KMS-11 (cell line): ENCODE results near the gene TMEM88.

Experiments
- H2AFZ ChIP-seq: fragments of 200-600 bp; sonication (generic); 2 replicates; pipeline ENCODE4 v1.6.1; 2016; ENCODE audit warnings: antibody characterized with exemption, mixed run types, low read depth
- H3K27ac ChIP-seq: fragments of 200-600 bp; sonication (generic); 2 replicates; pipeline ENCODE4 v1.6.1; 2016; ENCODE audit warnings: mild to moderate bottlenecking, mixed run types
- H3K27me3 ChIP-seq: fragments of 200-600 bp; sonication (generic); 2 replicates; pipeline ENCODE4 v1.6.1; 2017; ENCODE audit warnings: mild to moderate bottlenecking, low read depth, mixed run types, moderate library complexity; ENCODE audit not compliant: insufficient read depth
- H3K36me3 ChIP-seq: fragments of 200-600 bp; sonication (generic); 2 replicates; pipeline ENCODE4 v1.6.1; 2017; ENCODE audit warnings: mild to moderate bottlenecking, mixed run types; ENCODE audit not compliant: insufficient read depth
- H3K4me1 ChIP-seq: fragments of 200-600 bp; sonication (generic); 2 replicates; pipeline ENCODE4 v1.6.1; 2016; ENCODE audit warnings: mild to moderate bottlenecking, low read depth, mixed run types; ENCODE audit not compliant: poor library complexity, severe bottlenecking
- H3K4me2 ChIP-seq: fragments of 200-600 bp; sonication (generic); 2 replicates; pipeline ENCODE4 v1.7.0; 2016; ENCODE audit warnings: mild to moderate bottlenecking, mixed run types
- H3K4me3 ChIP-seq: fragments of 200-600 bp; sonication (generic); IDR thresholded peaks from 2 replicates; pipeline ENCODE4 v1.6.1; 2017; ENCODE audit warnings: low read depth, low read length, mixed read lengths; ENCODE audit not compliant: insufficient read depth
- H3K79me2 ChIP-seq: fragments of 200-600 bp; sonication (generic); 2 replicates; pipeline ENCODE4 v1.6.1; 2016; ENCODE audit warnings: low read depth, mixed run types; ENCODE audit not compliant: insufficient read depth
- H3K9ac ChIP-seq: fragments of 200-600 bp; sonication (generic); 2 replicates; pipeline ENCODE4 v1.6.1; 2016; ENCODE audit warnings: mild to moderate bottlenecking, mixed run types
- H4K20me1 ChIP-seq: fragments of 200-600 bp; sonication (generic); 2 replicates; pipeline ENCODE4 v1.6.1; 2016; ENCODE audit warnings: mild to moderate bottlenecking, mixed run types; ENCODE audit not compliant: insufficient read depth
- CTCF ChIP-seq: fragments of 200-600 bp; sonication (generic); conservative IDR thresholded peaks from 2 replicates; pipeline ENCODE4 v1.6.1; 2017; ENCODE audit warnings: low read depth, mild to moderate bottlenecking, antibody characterized with exemption, low read length, moderate library complexity, mixed read lengths

TMEM88 gene

DNA sequence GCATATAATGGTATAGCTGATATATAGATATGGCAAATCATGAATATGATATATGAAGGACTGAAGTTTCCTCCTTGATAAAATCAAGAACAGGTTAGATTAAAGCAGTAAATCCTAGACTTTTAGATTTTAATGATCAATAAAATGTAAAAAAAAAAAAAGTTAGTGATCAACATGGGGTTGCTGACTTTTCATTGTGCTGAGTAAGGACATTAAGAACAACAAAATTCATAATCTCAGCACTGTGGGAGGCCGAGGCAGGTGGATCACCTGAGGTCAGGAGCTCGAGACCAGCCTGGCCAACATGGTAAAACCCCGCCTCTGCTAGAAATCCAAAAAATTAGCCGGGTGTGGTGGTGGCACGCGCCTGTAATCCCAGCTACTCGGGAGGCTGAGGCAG lies 23.4 kb downstream of the TMEM88 start:
- Histone ChIP-seq H2AFZ (no peak overlapping the region), H3K27ac (no peak overlapping the region), H3K4me2 (no peak overlapping the region), H3K79me2 (no peaks in the 10 kb centered on the region), H3K27me3 (no peaks in the 10 kb centered on the region), H3K4me3 (no peak overlapping the region), H3K4me1 (no peaks in the 10 kb centered on the region), H4K20me1 (no peaks in the 10 kb centered on the region), H3K36me3 (no peaks in the 10 kb centered on the region), H3K9ac (no peak overlapping the region)
- no peak for TF ChIP-seq CTCF

GRCh38 chr17:7880076-7880868 lies 25.4 kb downstream of the TMEM88 start:
- Histone ChIP-seq H3K27me3 (no peaks in the 10 kb centered on the region), H2AFZ (no peak overlapping the region), H3K4me3 (no peak overlapping the region), H3K79me2 (no peaks in the 10 kb centered on the region), H4K20me1 (no peaks in the 10 kb centered on the region), H3K4me2 (no peak overlapping the region), H3K36me3 (no peaks in the 10 kb centered on the region), H3K27ac (no peak overlapping the region), H3K4me1 (no peaks in the 10 kb centered on the region), H3K9ac (no peak overlapping the region)
- TF ChIP-seq CTCF, result no peak

DNA sequence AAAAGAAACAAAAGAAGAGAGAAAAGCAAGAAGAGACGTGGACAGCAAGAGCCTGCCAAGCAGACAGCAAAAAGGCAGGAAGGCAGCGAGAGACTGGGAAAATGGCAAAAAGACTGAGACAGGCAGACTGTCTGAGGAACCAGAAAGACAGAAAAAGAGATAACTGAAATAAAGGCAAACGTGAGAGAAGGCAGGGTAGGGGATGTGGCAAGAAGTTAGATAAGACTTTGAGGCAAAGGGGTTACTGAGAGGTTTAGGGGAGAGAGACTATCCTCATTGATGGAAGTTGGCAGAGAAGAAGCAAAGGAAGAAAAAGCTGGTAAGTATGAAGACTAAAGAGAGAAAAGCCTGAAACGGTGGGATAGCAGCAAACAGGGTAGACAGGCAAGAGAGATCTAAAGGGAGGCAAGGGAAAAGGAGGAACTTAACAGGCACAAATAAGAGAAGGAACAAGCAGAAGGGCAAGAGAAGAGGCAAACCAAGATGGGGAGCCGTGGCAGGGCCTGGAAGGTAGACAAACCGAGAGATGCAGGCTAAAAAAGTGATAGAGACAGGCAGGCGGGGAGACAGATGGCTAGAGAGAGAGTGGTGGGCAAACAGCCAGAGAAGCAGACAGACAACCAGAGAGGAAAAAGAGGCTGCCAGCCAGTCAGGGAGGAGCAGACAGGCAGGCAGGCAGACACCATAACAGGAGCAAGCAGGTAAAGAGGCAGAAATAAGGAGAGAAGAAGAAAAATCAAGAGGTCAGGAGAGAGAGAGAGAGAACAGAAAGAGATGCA lies 26.6 kb downstream of the TMEM88 start:
- H3K9ac ChIP-seq, result no peak overlapping the region
- H3K27ac ChIP-seq, result no peak overlapping the region
- TF ChIP-seq CTCF, result no peak
- H3K79me2 ChIP-seq, result no peaks in the 10 kb centered on the region
- no peaks in the 10 kb centered on the region for H3K27me3 ChIP-seq
- no peaks in the 10 kb centered on the region for H4K20me1 ChIP-seq
- H2AFZ ChIP-seq, result no peak overlapping the region
- no peak overlapping the region for H3K4me2 ChIP-seq
- H3K36me3 ChIP-seq, result no peaks in the 10 kb centered on the region
- no peaks in the 10 kb centered on the region for H3K4me1 ChIP-seq
- no peak overlapping the region for H3K4me3 ChIP-seq

DNA sequence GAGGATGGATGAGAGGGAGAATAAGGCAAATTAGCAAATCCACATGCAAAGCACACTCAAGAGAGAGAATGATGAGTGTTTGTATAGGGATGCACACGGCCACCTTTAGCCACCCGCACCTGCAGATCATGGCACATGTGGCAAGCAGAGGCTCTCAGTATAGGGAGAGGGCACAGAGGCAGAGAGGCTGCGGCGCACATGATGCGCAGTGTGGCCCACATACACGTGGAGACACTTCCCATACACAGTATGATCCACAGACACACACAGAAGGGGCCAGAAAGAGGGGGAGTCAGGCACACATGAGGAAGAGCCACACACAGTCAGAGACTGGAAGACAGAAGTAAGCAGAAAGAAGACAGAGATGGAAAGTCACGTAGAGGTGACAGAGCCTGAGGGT lies 27.2 kb downstream of the TMEM88 start:
- Histone ChIP-seq H3K4me3 (no peak overlapping the region), H3K79me2 (no peaks in the 10 kb centered on the region), H3K27me3 (no peaks in the 10 kb centered on the region), H3K9ac (no peak overlapping the region), H3K4me1 (peaks cover 2% of the 10 kb centered on the region), H3K36me3 (no peaks in the 10 kb centered on the region), H3K4me2 (no peak overlapping the region), H2AFZ (no peak overlapping the region), H4K20me1 (no peaks in the 10 kb centered on the region), H3K27ac (no peak overlapping the region)
- TF ChIP-seq CTCF, result no peak
